IPS-18c (cell line): ENCODE results near the gene RAPGEF2.
"Not testable (repeated sequence)": the region's sequence is repeated elsewhere in the genome, so short reads cannot be mapped to it uniquely, and the experiment has no call there.

Experiments used
- H3K4me3 ChIP-seq: 2 replicates; pipeline ENCODE4 v1.7.0; 2013; ENCODE audit warnings: low read depth, mild to moderate bottlenecking, low read length, moderate library complexity; ENCODE audit not compliant: insufficient read depth
- H3K9me3 ChIP-seq: one replicate; pipeline ENCODE4 v1.6.1; 2013; ENCODE audit warnings: mild to moderate bottlenecking, low read length, moderate library complexity; ENCODE audit not compliant: control insufficient read depth, insufficient read depth

RAPGEF2 gene

GRCh38 chr4:159116693-159117092 is 13.8 kb downstream of the RAPGEF2 start:
- not testable (repeated sequence) for H3K4me3 ChIP-seq, H3K9me3 ChIP-seq

- Histone ChIP-seq H3K4me3 (no peak overlapping the region), H3K9me3 (peaks cover 2% of the 10 kb centered on the region)
These were observed 14.7 kb downstream of the RAPGEF2 start for GRCh38 chr4:159117564-159117963.

GRCh38 chr4:159117968-159118367 is 15.1 kb downstream of the RAPGEF2 start:
- Histone ChIP-seq H3K4me3 (no peak overlapping the region), H3K9me3 (peaks cover 2% of the 10 kb centered on the region)

- no peak overlapping the region for H3K4me3 ChIP-seq
- H3K9me3 ChIP-seq, result peaks cover 2% of the 10 kb centered on the region
These were observed 18.5 kb downstream of the RAPGEF2 start for GRCh38 chr4:159121371-159121770.

- Histone ChIP-seq H3K9me3 (no peaks in the 10 kb centered on the region), H3K4me3 (no peak overlapping the region)
These were observed 23.8 kb downstream of the RAPGEF2 start for GRCh38 chr4:159126716-159127115.

- H3K4me3 ChIP-seq, result no peak overlapping the region
- no peaks in the 10 kb centered on the region for H3K9me3 ChIP-seq
These were observed 25.1 kb downstream of the RAPGEF2 start for GRCh38 chr4:159127745-159128518.

- H3K4me3 ChIP-seq, result no peak overlapping the region
- H3K9me3 ChIP-seq, result no peaks in the 10 kb centered on the region
These were observed 27.1 kb downstream of the RAPGEF2 start for GRCh38 chr4:159129814-159130550.

GRCh38 chr4:159131564-159131963 is 28.7 kb downstream of the RAPGEF2 start:
- Histone ChIP-seq H3K9me3 (no peaks in the 10 kb centered on the region), H3K4me3 (no peak overlapping the region)

GRCh38 chr4:159134429-159134828 is 31.6 kb downstream of the RAPGEF2 start:
- Histone ChIP-seq H3K4me3 (no peak overlapping the region), H3K9me3 (no peaks in the 10 kb centered on the region)

- Histone ChIP-seq H3K9me3 (no peaks in the 10 kb centered on the region), H3K4me3 (no peak overlapping the region)
These were observed 34.3 kb downstream of the RAPGEF2 start for GRCh38 chr4:159137176-159137575.

GRCh38 chr4:159138436-159138835 is 35.6 kb downstream of the RAPGEF2 start:
- Histone ChIP-seq H3K9me3 (no peaks in the 10 kb centered on the region), H3K4me3 (no peak overlapping the region)

- Histone ChIP-seq H3K4me3 (no peak overlapping the region), H3K9me3 (no peaks in the 10 kb centered on the region)
These were observed 38.3 kb downstream of the RAPGEF2 start for GRCh38 chr4:159141193-159141592.

- Histone ChIP-seq H3K4me3 (no peak overlapping the region), H3K9me3 (no peaks in the 10 kb centered on the region)
These were observed 39.4 kb downstream of the RAPGEF2 start for GRCh38 chr4:159142241-159142640.

- H3K9me3 ChIP-seq, result no peaks in the 10 kb centered on the region
- H3K4me3 ChIP-seq, result no peak overlapping the region
These were observed 40.0 kb downstream of the RAPGEF2 start for GRCh38 chr4:159142681-159143384.

GRCh38 chr4:159143687-159144086 is 40.8 kb downstream of the RAPGEF2 start:
- no peaks in the 10 kb centered on the region for H3K9me3 ChIP-seq
- no peak overlapping the region for H3K4me3 ChIP-seq

GRCh38 chr4:159144112-159144694 is 41.3 kb downstream of the RAPGEF2 start:
- Histone ChIP-seq H3K4me3 (no peak overlapping the region), H3K9me3 (no peaks in the 10 kb centered on the region)

GRCh38 chr4:159145318-159145991 is 42.6 kb downstream of the RAPGEF2 start:
- Histone ChIP-seq H3K9me3 (no peaks in the 10 kb centered on the region), H3K4me3 (no peak overlapping the region)
